Measurements from ENCODE around the gene STYXL2. TPM values are rescaled to one million over a fixed set of nuclear protein-coding genes. Genes with fewer than 3 reads are reported as not detected.

Gene STYXL2
- total RNA-seq, 1 donor from 2014 or later = not detected

GRCh38 chr1:167105271-167106118 is 11.6 kb downstream of the STYXL2 start:
- intact Hi-C loops (cut with micrococcal nuclease) = loop anchor here (2.0 kb wide), 1 partner anchor 15 kb away; the partner anchor contains the start of gene GPA33

- intact Hi-C loops (cut with micrococcal nuclease) = no loop called here
Observed at GRCh38 chr1:167106119-167106461, 12.2 kb downstream of the STYXL2 start.

- intact Hi-C loops (cut with micrococcal nuclease) = no loop called here
Observed at GRCh38 chr1:167107456-167107855, 13.6 kb downstream of the STYXL2 start.

GRCh38 chr1:167109125-167109524 is 15.2 kb downstream of the STYXL2 start:
- intact Hi-C loops (cut with micrococcal nuclease) = no loop called here

GRCh38 chr1:167110586-167110985 is 16.7 kb downstream of the STYXL2 start:
- intact Hi-C loops (cut with micrococcal nuclease) = loop anchor here (1.0 to 5.0 kb wide), 4 partner anchors 9 to 347 kb away; partner anchors contain the start of genes GPA33 and TADA1

GRCh38 chr1:167111868-167112709 is 18.2 kb downstream of the STYXL2 start:
- intact Hi-C loops (cut with micrococcal nuclease) = loop anchor here (2.0 to 5.0 kb wide), 2 partner anchors 235 to 345 kb away; partner anchors contain the start of gene TADA1

GRCh38 chr1:167114725-167115124 is 20.9 kb downstream of the STYXL2 start:
- intact Hi-C loops (cut with micrococcal nuclease) = loop anchor here (5.0 kb wide), 1 partner anchor 343 kb away; no protein-coding TSS in a partner anchor

GRCh38 chr1:167115655-167116054 is 21.8 kb downstream of the STYXL2 start:
- intact Hi-C loops (cut with micrococcal nuclease) = no loop called here

- intact Hi-C loops (cut with micrococcal nuclease) = no loop called here
Observed at GRCh38 chr1:167116174-167116573, 22.3 kb downstream of the STYXL2 start.

- intact Hi-C loops (cut with micrococcal nuclease) = no loop called here
Observed at GRCh38 chr1:167117225-167117624, 23.4 kb downstream of the STYXL2 start.

- intact Hi-C loops (cut with micrococcal nuclease) = no loop called here
Observed at GRCh38 chr1:167118188-167118587, 24.3 kb downstream of the STYXL2 start.

- intact Hi-C loops (cut with micrococcal nuclease) = loop anchor here (1.0 to 5.0 kb wide), 4 partner anchors 9 to 413 kb away; partner anchors contain the start of gene POU2F1
Observed at GRCh38 chr1:167119696-167120095, 25.8 kb downstream of the STYXL2 start.

- intact Hi-C loops (cut with micrococcal nuclease) = loop anchor here (1.0 to 5.0 kb wide), 4 partner anchors 64 to 411 kb away; partner anchors contain the start of gene POU2F1
Observed at GRCh38 chr1:167120899-167121298, 27.0 kb downstream of the STYXL2 start.

- intact Hi-C loops (cut with micrococcal nuclease) = loop anchor here (1.0 to 5.0 kb wide), 4 partner anchors 64 to 411 kb away; partner anchors contain the start of gene POU2F1
Observed at GRCh38 chr1:167121375-167122120, 27.7 kb downstream of the STYXL2 start.

GRCh38 chr1:167122121-167122480 is 28.2 kb downstream of the STYXL2 start:
- intact Hi-C loops (cut with micrococcal nuclease) = loop anchor here (5.0 kb wide), 3 partner anchors 65 to 410 kb away; partner anchors contain the start of gene POU2F1

- intact Hi-C loops (cut with micrococcal nuclease) = loop anchor here (5.0 kb wide), 3 partner anchors 65 to 410 kb away; partner anchors contain the start of gene POU2F1
Observed at GRCh38 chr1:167122568-167122967, 28.7 kb downstream of the STYXL2 start.

- intact Hi-C loops (cut with micrococcal nuclease) = no loop called here
Observed at GRCh38 chr1:167126317-167126716, 32.4 kb downstream of the STYXL2 start.

- intact Hi-C loops (cut with micrococcal nuclease) = no loop called here
Observed at GRCh38 chr1:167126811-167127210, 32.9 kb downstream of the STYXL2 start.

- intact Hi-C loops (cut with micrococcal nuclease) = no loop called here
Observed at GRCh38 chr1:167127236-167127635, 33.4 kb downstream of the STYXL2 start.

- intact Hi-C loops (cut with micrococcal nuclease) = no loop called here
Observed at GRCh38 chr1:167127661-167128060, 33.8 kb downstream of the STYXL2 start.
